Prostate gland (tissue), 2 donors: ENCODE results near the gene MYO7B.

ENCODE experiments used
- CTCF ChIP-seq, 4 experiments: fragments of 200-600 bp in 2 of 4; fragments of 450-650 bp in 2 of 4; sonication (generic) in 2 of 4; IDR thresholded peaks; 1 replicate in 3 of 4; 2 replicates in 1 of 4; pipeline ENCODE4 v1.5.1; 2016 to 2019; ENCODE audit warnings: antibody characterized with exemption in 4 of 4, mild to moderate bottlenecking in 2 of 4, moderate library complexity in 2 of 4
- POLR2A ChIP-seq: fragments of 450-650 bp; IDR thresholded peaks from one replicate; pipeline ENCODE4 v1.6.1; 2016; ENCODE audit warnings: antibody characterized with exemption, mild to moderate bottlenecking
- POLR2AphosphoS5 ChIP-seq: sonication (generic); formaldehyde crosslinking; IDR thresholded peaks from one replicate; pipeline ENCODE4 v1.6.1; 2017; ENCODE audit warnings: antibody characterized with exemption

GRCh38 chr2:127516041-127516762 is 19.3 kb upstream of the MYO7B start:
- TF ChIP-seq CTCF (IDR thresholded peaks at IDR 0.05) (no peak), POLR2A (no peak), POLR2AphosphoS5 (no peak)
